Osteoblast (primary cell): ENCODE results near the gene PRM1. TPM values are rescaled to one million over a fixed set of nuclear protein-coding genes. Genes with fewer than 3 reads are reported as not detected.

Source experiments
- DNase-seq: peaks from one replicate; pipeline ENCODE4 v3.0.0; 2011; ENCODE audit warnings: low spot score, mixed read lengths; ENCODE audit not compliant: insufficient read length; ENCODE audit errors: missing footprints
- H2AFZ ChIP-seq: 2 replicates; pipeline ENCODE4 v1.6.0; 2011; ENCODE audit warnings: mild to moderate bottlenecking, low read length
- H3K27ac ChIP-seq: 2 replicates; pipeline ENCODE4 v1.5.1; 2011; ENCODE audit warnings: mild to moderate bottlenecking, low read depth, low read length, moderate library complexity
- H3K27me3 ChIP-seq: 2 replicates; pipeline ENCODE4 v1.6.0; 2012; ENCODE audit warnings: mild to moderate bottlenecking, control low read depth, inconsistent platforms, low read length, moderate library complexity; ENCODE audit not compliant: insufficient read depth
- H3K36me3 ChIP-seq: 2 replicates; pipeline ENCODE4 v1.5.1; 2011; ENCODE audit warnings: mild to moderate bottlenecking, low read length, control low read depth, moderate library complexity; ENCODE audit not compliant: insufficient read depth
- H3K4me1 ChIP-seq: 2 replicates; pipeline ENCODE4 v1.5.1; 2011; ENCODE audit warnings: mild to moderate bottlenecking, low read length, control low read depth, moderate library complexity; ENCODE audit not compliant: insufficient read depth
- H3K4me2 ChIP-seq: 2 replicates; pipeline ENCODE4 v1.6.0; 2011; ENCODE audit warnings: mild to moderate bottlenecking, low read length; ENCODE audit not compliant: insufficient read depth
- H3K4me3 ChIP-seq: fragments of 200-600 bp; sonication (generic); 3 replicates; pipeline ENCODE4 v1.5.1; 2012; ENCODE audit warnings: mild to moderate bottlenecking, low read length, inconsistent platforms; ENCODE audit not compliant: insufficient read depth
- H3K79me2 ChIP-seq: 2 replicates; pipeline ENCODE4 v1.6.0; 2012; ENCODE audit warnings: mild to moderate bottlenecking, low read length, control low read depth, inconsistent platforms; ENCODE audit not compliant: insufficient read depth
- H3K9me3 ChIP-seq: 2 replicates; pipeline ENCODE4 v1.5.1; 2011; ENCODE audit warnings: low read depth, low read length, control low read depth
- H4K20me1 ChIP-seq: 2 replicates; pipeline ENCODE4 v1.6.0; 2012; ENCODE audit warnings: mild to moderate bottlenecking, low read length, control low read depth; ENCODE audit not compliant: insufficient read depth
- CTCF ChIP-seq: IDR thresholded peaks from 2 replicates; pipeline ENCODE4 v1.5.1; 2011; ENCODE audit warnings: mild to moderate bottlenecking, low read depth, low read length, moderate library complexity; ENCODE audit errors: extremely low read depth
- small RNA-seq: library from RNA; depleted of rRNA; stranded (forward); fragments of <200 nt; gene quantifications from one replicate; pipeline ENCODE3, GENCODE V24; 2012
- total RNA-seq: library from RNA; depleted of rRNA; stranded (reverse); fragments of >200 nt; gene quantifications from 2 replicates; pipeline ENCODE4 v1.2.3, GENCODE V29; 2012

The PRM1 gene
- total RNA-seq, 1 donor: not detected

- Histone ChIP-seq H2AFZ (no peak overlapping the region), H3K4me3 (no peak overlapping the region), H3K79me2 (no peaks in the 10 kb centered on the region), H3K4me1 (no peaks in the 10 kb centered on the region), H3K9me3 (no peaks in the 10 kb centered on the region), H4K20me1 (no peaks in the 10 kb centered on the region), H3K4me2 (no peak overlapping the region), H3K27ac (no peak overlapping the region), H3K27me3 (no peaks in the 10 kb centered on the region), H3K36me3 (no peaks in the 10 kb centered on the region)
- TF ChIP-seq CTCF: no peak
- no peak for DNase-seq
Observed at GRCh38 chr16:11232302-11232851, 48.8 kb downstream of the PRM1 start.

- H3K4me2 ChIP-seq: no peak overlapping the region
- no peak overlapping the region for H3K4me3 ChIP-seq
- no peaks in the 10 kb centered on the region for H3K79me2 ChIP-seq
- no peak for DNase-seq
- no peaks in the 10 kb centered on the region for H3K9me3 ChIP-seq
- no peak overlapping the region for H2AFZ ChIP-seq
- no peak for TF ChIP-seq CTCF
- no peaks in the 10 kb centered on the region for H3K36me3 ChIP-seq
- H3K4me1 ChIP-seq: no peaks in the 10 kb centered on the region
- H4K20me1 ChIP-seq: no peaks in the 10 kb centered on the region
- no peak overlapping the region for H3K27ac ChIP-seq
- no peaks in the 10 kb centered on the region for H3K27me3 ChIP-seq
Observed at GRCh38 chr16:11231367-11231970, 49.7 kb downstream of the PRM1 start.

Small RNA genes within 50 kb of the gene (small RNA-seq; reads per million reads assigned to genes)
- gene MIR548H2 (not detected), gene RF00019 (not detected), gene RF00554 (not detected)

Other genes starting within 250 kb of the PRM1 start
- gene SOCS1, start 25.1 kb downstream of the PRM1 start, total RNA-seq: 1.1 and 1.8 TPM in 2 replicates
- not detected in 2 replicates for gene TNP2, start 12.0 kb downstream of the PRM1 start, total RNA-seq
- not detected in 2 replicates for gene PRM3, start 7.7 kb downstream of the PRM1 start, total RNA-seq
- gene PRM2, start 4.8 kb downstream of the PRM1 start, total RNA-seq: not detected in 2 replicates
- gene RMI2, start 64.1 kb upstream of the PRM1 start, total RNA-seq: 1.4 and 1.8 TPM in 2 replicates